ENCODE measurements around the gene IL12RB2. TPM values are rescaled to one million over a fixed set of nuclear protein-coding genes. Genes with fewer than 3 reads are reported as not detected.

IL12RB2 gene
- total RNA-seq, 4 donors from 2014 or later = 1.3 to 7.6 (median 3.5) TPM

DNA sequence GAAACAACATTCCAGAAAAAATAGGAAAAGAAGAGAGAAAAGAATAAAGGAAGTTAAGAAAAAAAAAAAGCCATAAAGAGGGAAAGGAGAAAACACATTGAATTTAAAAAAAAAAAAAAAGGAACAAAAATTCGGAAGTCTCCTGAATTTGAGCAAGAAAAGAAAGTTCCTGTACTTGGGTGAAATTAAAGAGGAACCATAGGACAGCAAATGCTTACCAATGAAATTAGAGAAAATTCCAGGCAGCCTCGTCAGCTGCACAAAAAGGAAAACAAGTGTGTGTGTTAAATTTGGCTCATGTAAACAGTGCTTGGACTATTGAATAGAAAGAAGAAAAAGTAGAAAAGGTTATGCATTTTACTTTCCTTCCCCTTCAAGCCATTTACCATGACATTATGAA, 4.9 kb downstream of the IL12RB2 start:
- WGBS, 2 donors = 73 to 81% methylated on average over 2 of the region's 2 CpGs
- H3K4me1 ChIP-seq = peaks cover 0 to 16% (median 7%) of the 10 kb centered on the region in 3 donors

DNA sequence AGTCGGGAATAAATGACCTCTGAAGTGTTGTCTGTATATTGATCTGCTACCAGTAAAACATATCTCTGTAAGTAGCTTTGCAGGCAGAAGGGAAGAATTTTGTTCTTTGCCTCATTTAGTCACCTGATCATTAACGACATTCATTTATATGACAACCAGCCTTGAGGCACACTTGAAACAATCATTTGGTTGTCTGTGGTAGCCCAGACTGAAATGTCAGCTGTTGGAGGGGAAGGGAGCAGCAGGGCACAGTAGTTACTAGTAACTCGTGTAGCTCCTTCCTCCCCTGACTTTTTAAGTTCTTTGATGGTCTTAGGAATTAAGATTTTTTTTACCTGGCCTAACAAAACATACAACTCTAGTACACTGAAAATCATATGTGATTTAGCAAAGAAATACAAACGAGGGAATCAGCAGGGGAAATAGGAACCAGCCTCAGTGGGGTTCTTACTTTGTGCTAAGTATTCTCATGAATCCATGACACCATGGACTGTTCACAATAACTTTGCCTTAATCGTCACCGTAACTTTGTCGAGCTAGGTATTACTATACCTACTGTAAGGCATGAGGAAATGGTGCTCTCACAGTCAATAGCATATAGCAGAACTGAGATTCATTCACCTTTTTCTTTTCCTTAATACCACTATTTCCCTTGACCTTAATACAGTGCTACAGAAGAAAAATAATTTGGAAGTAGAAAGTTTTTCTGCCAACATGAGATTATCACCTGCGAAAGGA, 6.4 kb downstream of the IL12RB2 start:
- Histone ChIP-seq H3K4me3 (no peak overlapping the region), H3K9me3 (no peaks in the 10 kb centered on the region), H3K27ac (no peak overlapping the region), H3K36me3 (no peaks in the 10 kb centered on the region), H3K4me1 (peaks cover 0 to 6% (median 3%) of the 10 kb centered on the region in 3 donors), H3K27me3 (no peaks in the 10 kb centered on the region)
- intact Hi-C loops (cut with DNase I) = no loop called here
- WGBS, 2 donors = 71 to 72% methylated on average over 8 of the region's 8 CpGs
- no peak for TF ChIP-seq POLR2A (IDR thresholded peaks at IDR 0.05)
- TF ChIP-seq, protein P1, sequence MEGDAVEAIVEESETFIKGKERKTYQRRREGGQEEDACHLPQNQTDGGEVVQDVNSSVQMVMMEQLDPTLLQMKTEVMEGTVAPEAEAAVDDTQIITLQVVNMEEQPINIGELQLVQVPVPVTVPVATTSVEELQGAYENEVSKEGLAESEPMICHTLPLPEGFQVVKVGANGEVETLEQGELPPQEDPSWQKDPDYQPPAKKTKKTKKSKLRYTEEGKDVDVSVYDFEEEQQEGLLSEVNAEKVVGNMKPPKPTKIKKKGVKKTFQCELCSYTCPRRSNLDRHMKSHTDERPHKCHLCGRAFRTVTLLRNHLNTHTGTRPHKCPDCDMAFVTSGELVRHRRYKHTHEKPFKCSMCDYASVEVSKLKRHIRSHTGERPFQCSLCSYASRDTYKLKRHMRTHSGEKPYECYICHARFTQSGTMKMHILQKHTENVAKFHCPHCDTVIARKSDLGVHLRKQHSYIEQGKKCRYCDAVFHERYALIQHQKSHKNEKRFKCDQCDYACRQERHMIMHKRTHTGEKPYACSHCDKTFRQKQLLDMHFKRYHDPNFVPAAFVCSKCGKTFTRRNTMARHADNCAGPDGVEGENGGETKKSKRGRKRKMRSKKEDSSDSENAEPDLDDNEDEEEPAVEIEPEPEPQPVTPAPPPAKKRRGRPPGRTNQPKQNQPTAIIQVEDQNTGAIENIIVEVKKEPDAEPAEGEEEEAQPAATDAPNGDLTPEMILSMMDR (IDR thresholded peaks at IDR 0.05) = no peak
- no peak for DNase-seq

More for the DNA sequence above, 4.9 kb downstream of the IL12RB2 start:
- no peak overlapping the region for H3K27ac ChIP-seq
- intact Hi-C loops (cut with DNase I) = no loop called here
- peaks cover 0 to 12% (median 0%) of the 10 kb centered on the region in 4 donors for H3K27me3 ChIP-seq
- no peak overlapping the region for H3K4me3 ChIP-seq
- no peaks in the 10 kb centered on the region for H3K9me3 ChIP-seq
- no peak for DNase-seq
- TF ChIP-seq POLR2A (IDR thresholded peaks at IDR 0.05) = no peak
- H3K36me3 ChIP-seq = no peaks in the 10 kb centered on the region

DNA sequence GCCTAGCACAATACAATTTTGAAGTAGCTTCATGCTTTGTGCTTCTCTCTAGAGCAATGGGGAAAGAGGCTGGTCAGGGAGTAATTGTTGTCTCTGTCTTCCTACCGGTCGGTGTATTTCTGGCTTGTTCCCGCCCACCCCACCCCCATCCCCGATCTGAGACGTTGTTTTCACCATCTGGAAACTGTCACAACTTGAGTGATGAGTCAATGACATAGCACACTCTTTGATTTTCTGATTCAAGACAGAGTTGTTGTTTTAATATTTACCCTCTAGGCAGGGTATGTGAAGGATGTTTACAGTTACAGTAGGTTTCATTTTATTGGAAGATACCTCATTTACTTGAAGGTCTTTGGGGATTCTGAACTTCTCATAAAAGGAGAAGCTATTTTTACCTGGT, 7.0 kb downstream of the IL12RB2 start:
- WGBS, 2 donors = 9 to 18% methylated on average over 5 of the region's 5 CpGs
- TF ChIP-seq, protein P1 (IDR thresholded peaks at IDR 0.05) = no peak
- TF ChIP-seq POLR2A (IDR thresholded peaks at IDR 0.05) = no peak
- H3K36me3 ChIP-seq = no peaks in the 10 kb centered on the region
- no peak overlapping the region for H3K4me3 ChIP-seq
- intact Hi-C loops (cut with DNase I) = no loop called here
- H3K4me1 ChIP-seq = peaks cover 0 to 6% (median 3%) of the 10 kb centered on the region in 3 donors
- H3K27me3 ChIP-seq = no peaks in the 10 kb centered on the region
- H3K27ac ChIP-seq = no peak overlapping the region
- no peak for DNase-seq
- H3K9me3 ChIP-seq = no peaks in the 10 kb centered on the region

DNA sequence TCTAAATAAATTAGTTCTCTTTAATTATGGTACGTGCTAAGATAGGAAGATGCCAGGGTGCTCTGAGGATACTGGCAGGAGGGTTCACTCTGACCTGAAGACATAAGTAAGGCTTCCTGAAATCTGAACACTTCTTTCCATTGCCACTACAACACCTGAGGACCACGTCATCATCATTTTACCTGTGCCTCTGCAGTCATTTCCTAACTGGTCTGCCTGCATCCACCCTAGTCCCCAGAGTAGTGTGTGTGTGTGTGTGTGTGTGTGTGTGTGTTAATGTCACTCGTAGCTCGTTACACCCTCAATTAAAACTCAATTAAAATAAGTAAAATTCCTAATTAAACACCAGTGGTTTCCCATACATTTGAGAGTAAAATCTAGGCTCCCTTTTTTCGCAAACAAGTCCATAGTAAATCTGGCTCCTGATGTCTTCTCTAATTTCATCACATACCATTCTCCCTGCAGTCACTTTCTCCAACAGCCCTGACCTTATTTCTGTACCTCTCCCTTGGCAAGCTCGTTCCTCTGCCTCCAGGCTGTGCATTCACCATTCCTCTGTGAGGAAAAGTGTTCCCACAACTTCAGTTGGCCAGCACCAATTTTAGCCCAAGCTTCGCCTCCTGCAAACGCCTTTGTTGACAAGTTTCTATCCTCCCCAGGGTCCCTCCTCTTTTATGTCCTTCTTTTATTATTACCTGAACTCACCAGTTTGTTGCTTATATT, 8.7 kb downstream of the IL12RB2 start:
- Histone ChIP-seq H3K27ac (no peak overlapping the region), H3K4me1 (peaks cover 0 to 6% (median 3%) of the 10 kb centered on the region in 3 donors), H3K4me3 (no peak overlapping the region), H3K9me3 (no peaks in the 10 kb centered on the region), H3K36me3 (no peaks in the 10 kb centered on the region), H3K27me3 (no peaks in the 10 kb centered on the region)
- DNase-seq = no peak
- intact Hi-C loops (cut with DNase I) = no loop called here
- WGBS, 2 donors = 70 to 71% methylated on average over 8 of the region's 8 CpGs
- TF ChIP-seq POLR2A (IDR thresholded peaks at IDR 0.05) = no peak
- TF ChIP-seq, protein P1 (IDR thresholded peaks at IDR 0.05) = no peak

DNA sequence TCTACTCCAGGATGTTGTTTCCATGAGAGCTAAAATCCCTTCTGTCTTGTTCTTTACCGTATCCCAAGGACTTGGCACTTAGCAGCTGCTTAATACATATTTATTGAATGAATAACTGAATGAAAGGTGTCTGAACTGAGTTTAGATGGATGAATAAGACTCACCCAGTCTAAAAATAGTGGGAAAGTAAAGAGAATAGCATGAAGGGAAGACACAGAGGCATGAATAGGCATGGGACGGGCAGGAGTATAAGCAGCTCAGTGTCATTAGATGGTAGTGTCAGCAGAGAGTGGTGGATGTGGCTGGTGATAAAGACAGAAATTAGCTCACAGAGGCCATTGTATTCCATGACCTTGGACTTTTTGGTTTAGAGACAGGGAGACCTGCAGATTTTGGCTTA, 9.2 kb downstream of the IL12RB2 start:
- intact Hi-C loops (cut with DNase I) = no loop called here
- no peak for DNase-seq
- no peak for TF ChIP-seq POLR2A (IDR thresholded peaks at IDR 0.05)
- TF ChIP-seq, protein P1 (IDR thresholded peaks at IDR 0.05) = no peak
- H3K27me3 ChIP-seq = no peaks in the 10 kb centered on the region
- peaks cover 0 to 6% (median 3%) of the 10 kb centered on the region in 3 donors for H3K4me1 ChIP-seq
- H3K36me3 ChIP-seq = no peaks in the 10 kb centered on the region
- WGBS, 2 donors = 44 to 77% methylated on average over 2 of the region's 2 CpGs
- H3K27ac ChIP-seq = no peak overlapping the region
- H3K4me3 ChIP-seq = no peak overlapping the region
- H3K9me3 ChIP-seq = no peaks in the 10 kb centered on the region
